HG03060 (cell line): ENCODE measurements around the gene DST.
"Not testable (repeated sequence)": the region's sequence is repeated elsewhere in the genome, so short reads cannot be mapped to it uniquely, and the experiment has no call there.

Experiments used
- ATAC-seq: cut with Tn5 transposase; IDR thresholded peaks from one replicate; pipeline ENCODE4 v1.9.1; 2021; ENCODE audit warnings: low read depth, moderate number of reproducible peaks; ENCODE audit not compliant: unreplicated experiment

The DST gene

DNA sequence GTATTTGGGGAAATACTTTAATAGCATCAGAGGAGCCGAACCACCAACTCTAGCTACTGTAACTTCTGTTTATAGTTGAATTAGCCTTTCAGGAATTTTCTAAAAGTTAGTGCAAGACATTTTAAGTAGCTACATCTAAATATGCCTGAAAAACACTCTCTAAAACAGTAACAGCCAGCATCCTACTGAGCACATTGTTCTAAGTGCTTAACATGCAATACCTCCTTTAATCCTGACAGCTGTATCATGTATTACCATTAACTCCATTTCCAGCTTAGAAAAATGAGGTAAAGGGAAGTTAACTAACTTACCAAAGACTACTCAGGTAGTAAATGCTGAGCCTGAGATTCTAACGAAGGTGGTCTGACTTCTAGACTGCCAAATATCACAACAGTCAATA, 120.7 kb downstream of the DST start:
- no peak for ATAC-seq

DNA sequence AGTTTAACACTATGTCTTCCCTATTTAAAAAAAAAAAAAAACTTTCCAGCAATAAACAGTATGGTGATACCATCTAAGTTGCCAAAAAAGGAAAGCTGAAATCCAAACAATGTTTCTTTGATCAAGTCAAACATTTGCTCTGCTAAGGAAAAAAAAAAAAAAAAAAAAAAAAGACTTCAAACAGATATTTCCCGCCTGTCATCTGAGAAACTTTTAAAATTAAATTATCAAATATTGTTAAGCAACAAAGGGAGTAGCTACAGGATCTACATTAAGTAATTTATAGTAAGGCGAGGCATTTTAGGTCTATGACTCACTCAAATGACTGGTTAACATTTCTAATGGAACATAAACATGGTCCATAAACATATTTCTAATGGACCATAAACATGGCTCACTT, 121.2 kb downstream of the DST start:
- ATAC-seq: no peak

DNA sequence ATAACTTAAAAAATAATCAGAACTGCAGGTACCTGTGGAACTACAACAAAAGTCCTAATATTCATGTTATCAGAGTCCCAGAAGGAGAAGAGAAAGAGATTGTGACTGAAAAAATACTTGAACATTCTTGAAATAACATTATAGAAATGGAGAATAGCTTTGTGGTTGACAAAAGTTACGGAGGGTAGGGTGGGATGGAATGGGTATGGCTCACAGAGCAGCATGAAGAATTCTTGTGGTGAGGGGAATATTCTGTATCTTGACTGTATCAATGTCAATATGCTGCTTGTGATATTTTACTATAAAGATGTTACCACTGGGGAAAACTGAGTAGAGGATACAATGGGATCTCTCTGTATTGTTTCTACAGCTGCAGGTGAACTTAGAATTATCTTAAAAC, 122.5 kb downstream of the DST start:
- ATAC-seq: no peak

DNA sequence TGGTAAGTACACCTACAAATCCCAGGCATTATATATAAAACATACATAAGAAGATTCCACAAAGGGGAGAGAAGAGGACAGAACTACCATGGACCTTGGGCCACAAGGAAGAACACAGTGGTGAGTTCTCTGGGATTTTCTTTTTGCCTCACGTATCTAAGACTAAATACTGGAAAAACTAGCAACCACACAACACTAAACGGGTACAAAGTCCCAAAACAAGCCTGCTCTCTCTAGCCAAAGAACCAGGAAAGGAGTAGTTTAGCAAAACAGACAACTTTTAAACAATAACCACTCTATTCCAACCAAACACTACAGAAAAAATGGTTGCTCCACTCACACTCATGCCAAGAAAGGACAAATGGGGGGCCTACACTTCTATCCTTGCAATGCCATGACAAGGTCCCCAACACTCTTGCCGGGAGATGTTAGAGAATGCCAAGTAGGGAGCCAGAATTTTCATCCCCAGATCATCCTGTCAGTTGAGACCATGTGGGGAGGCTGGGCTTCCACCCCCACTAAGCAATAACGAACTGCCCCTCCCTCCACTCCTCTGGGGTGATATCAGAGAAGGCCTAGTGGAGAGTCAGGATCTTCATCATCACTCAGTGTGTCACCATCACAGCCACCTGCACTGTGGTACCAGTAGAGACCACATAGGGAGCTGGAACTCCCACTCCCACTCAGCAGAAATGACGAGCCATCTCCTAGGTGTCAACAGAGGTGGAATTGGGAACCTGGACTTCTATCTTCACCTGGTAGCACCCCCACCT, 123.5 kb downstream of the DST start:
- no peak for ATAC-seq

DNA sequence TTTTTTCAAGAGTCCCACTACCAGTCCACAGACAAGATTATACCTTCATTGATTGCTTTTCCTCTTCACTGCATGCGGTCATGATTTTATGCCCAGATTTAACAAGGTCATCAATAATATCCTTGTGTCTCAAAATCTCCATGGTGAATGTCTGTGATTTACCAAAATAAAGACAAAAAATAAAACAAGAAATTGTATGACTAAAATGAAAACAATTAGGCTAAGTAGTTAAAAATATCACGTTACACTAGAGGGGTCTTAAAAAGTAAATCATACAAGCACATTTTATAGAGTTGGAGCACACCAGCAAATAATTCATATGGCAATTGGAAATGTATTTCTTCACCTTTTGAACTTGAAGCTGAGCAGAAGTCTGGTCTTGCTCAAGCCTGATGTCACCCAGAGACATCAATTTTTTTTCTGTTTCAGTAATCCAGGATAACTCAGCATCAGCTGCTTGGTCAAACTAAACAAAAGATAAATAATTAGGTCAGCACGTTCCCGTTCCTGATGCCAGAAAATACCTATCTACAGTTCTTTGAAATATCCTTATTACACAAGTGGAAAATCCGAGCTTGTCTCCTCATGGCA, 125.4 kb downstream of the DST start:
- no peak for ATAC-seq

DNA sequence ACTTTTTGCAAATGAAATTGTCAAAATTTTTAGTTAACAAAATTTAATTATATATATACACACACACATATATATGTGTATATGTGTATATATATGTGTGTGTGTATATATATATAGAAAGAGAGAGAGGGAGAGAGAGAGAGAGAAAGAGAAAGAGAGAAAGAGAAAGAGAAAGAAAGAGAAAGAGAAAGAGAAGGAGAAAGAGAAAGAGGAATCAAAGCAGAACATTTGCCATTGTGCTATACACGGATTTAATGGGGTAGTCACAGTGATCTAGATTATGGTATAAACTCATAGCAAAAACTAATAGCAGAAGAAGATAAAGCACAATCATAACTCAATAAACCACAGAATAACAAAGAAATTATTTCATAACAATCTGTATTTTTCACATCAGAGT, 126.7 kb downstream of the DST start:
- no peak for ATAC-seq

DNA sequence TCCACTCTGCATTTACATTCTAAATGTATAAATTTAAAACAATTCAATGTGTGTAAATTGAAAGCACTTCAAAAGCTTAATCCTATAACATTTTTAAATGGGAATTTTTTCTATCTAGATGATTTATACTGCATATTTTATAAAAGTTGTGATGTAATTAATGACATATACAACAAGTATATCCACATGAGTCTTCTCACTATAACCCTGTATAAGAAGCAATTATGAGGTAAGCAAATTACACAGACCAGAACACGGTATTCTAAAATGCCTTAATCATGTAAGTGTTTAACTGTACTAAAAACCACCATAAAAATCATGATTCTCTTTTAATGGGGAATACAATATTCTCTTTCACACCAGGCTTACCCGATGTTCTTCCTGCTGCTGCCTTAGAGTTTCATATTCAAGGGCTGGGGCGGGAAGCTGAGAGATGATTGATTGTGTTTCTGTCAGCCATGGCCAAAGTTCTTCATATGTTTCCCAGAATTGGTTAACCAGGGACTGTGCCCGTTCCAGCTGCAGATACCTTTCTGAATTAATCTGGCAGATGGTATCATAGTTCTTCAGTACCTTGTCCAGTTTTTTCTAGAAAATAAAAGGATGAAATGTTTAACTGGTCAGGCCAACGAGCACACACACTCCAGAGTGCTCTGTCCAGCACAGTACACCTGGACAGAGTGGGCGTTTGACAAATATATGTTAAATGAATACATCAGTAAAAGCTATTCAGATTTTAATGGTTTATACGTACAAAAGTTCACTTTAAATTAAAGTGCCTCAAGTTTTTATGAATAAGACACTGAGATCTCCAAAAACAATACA, 127.4 kb downstream of the DST start:
- ATAC-seq: no peak

DNA sequence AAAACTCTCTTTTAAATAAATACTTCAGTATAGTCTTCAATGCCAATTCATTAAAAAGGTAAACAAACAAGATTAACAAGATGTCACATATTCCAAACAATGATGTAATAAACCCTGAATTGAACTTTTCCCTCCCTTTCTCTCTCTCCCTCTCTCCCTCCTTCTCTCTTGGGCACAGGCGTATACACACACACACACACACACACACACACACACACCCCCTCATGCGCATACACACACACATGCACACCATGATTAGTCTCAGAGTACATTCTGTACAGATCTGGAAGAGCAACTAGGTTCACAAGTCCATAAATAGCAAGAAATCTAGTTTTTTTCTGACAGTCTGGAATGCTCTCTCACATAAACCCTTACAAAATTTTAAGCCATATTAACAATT, 128.3 kb downstream of the DST start:
- no peak for ATAC-seq

DNA sequence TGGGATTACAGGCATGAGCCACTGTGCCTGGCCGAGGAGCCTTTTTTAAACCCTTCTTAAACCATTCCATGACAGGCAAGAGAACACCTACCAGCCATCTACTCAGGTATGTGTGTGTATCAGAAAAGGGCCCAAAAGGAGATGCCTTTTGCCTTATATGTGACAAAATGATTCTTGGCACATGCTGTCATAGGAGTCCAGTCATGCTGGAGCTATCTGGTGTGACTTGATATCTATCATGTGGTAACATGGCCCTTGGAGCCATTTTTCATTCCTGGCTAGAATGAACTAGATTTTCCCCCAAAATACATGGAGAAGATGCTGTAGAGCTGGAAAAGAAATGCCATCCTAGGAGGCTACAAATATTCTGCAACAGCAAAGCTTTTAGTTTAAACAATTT, 129.1 kb downstream of the DST start:
- no peak for ATAC-seq

DNA sequence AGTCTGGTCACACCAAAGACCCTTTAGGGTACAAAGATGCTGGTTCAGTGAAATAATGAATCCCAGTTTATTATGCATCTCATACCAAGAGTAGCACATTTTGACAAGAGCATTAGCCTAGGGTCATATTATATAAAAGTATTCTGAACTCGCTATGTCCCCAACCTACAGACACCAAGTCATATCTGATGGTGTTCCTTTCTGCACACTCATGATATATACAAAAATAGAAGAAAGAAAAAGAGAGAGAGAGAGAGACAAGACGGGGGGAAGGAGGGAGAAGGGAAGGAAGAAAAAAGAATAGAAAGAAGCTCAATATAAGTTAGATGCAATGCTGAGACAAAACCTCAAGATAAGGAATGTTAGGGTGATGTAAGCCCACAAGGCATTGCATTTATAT, 131.1 kb downstream of the DST start:
- ATAC-seq: no peak

DNA sequence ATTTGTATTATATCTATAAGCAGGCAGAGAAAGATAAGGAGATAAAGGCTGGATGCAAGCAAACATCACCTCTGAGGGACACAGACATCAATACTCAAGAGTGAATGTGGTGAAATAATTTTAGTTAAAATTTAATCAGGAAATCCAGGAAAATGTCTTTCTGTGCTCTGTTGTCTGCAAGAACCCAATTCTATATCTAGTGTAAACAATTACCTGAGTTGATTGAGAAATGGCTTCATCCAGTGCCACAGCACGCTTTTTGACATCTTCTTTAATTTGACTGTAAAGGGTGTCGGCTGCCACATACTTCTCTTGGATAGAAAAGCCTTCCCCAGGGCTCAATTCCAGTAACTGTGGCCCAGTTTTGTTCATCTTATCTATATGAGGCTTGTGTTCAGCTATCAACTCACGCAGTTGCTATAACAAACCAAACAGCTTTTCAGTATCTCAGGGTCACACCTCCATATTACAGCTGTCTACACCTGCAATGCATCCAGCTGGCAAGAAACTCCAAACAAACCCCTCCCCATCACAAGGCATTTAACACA, 131.6 kb downstream of the DST start:
- no peak for ATAC-seq

DNA sequence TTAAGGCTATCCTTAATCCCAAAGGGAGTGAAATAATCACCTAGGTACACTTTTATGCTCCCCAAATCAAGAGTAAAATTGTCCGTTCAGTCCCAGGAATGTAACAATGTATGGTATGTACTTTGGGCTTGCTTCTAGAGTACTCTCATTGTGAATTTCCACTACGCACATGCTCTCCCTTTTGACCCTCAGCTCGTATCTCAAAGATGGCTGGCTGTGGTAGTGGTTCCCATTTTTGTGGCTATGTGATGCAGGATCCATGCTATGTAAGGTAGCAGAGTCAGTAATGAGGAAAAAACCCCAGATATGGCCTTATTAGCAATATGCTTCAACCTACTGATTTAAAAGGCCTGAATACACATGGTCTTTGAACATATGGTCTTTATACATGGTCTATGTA, 133.7 kb downstream of the DST start:
- ATAC-seq: no peak

DNA sequence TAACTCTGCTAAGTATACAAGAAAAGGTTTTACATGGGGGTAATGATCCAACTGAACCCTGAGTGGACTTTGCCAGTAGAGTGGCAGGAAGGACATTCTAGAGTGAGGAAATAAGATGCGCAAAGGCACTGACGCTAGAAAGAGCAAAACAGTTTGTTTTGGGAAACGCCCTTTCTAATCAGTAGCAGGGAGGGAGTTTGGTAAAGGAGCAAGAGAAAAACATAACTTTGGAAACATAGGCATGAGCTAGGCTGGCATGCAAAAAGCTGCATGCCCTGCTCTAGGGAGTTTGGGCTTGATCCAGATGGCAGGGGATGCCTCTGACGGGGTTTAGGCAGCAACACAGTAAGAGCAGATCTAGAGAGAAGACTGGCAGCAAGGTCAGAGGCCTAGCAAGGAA, 135.2 kb downstream of the DST start:
- no peak for ATAC-seq

DNA sequence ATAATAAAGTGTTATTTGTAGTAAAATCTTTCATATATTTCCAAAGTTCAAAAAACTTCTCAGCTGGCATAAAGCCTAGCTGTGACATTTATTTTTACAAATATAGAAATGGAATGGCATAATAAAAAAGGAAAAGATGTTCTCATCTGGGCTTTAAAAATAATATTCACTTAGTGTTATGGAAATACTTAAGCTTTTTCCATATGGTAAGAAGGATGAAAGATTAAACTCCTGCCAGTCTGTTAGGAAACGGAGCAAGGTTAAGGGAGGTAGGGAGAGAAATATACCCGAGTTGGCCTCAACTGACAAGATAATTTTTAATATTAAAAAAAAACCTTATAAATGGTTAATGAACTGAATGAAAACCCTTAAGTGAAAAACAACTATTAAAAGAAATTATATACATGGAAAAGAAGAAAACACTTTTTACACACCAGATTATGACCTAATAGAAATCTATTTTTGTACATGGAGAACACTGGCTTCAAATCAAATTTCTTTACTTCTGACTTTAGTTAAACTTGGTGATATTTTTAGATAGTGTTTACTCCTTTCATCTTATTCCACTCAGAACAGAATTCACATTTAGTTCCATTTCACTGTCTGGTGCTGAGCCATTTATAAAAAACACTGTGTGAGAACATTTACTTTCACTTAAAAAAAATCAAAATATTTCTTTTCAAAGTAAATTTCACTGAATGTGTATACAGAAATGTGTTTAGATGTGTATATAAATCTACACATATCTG, 137.0 kb downstream of the DST start:
- ATAC-seq: no peak

DNA sequence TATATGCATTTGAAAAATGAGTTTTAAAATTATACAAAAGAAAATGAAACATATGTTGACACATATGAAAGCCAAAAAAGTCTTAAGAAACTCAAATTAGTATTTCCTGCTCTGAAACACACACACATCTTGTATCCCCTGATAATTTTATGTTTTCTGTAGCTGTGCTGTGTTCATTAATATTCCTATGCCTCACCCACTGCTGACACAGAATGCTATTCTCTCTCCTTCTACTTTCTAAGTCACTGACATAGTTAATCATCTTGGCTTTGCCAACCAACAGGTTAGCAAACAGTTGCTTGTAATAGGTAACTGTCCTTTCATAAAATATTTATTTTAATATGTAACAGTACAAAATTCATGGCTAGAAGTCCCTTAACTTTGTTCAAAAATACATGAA, 140.7 kb downstream of the DST start:
- no peak for ATAC-seq

DNA sequence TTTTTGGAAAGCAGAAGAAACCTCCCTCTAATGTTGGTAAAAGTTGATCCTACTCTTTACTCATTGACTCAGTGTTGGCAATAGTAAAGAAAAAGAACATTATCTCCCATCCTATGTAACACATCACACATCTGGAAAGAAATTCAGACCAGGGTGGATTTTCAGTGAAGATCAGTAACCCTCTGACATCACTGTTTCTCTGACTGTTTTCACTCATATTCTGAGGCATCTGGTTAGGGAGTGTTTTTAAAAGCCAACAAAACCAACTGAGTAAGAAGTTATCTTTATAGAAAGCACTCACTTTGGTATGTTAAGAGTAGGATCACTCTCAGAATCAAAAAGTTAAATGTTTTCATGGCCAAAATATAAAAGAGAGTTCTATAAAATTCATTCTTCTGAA, 143.6 kb downstream of the DST start:
- ATAC-seq: no peak

DNA sequence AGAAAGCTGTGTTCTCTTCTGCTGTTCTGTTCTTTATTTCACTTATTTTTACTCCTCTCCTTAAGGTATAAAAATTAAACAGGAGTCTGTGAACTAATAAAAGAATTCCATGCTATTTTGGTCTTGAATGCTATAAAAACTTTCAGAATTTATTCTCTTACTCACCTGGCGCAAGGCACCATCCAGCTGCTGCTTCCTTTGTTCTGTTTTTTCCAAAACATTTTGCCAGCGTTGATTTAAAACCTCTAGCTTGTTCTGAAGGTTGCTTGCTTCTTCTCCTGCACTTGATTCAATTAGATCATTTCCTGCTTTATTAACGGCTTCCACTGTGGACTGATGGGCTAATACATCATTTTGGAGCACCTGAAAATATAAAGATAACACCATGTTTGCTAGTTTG, 145.0 kb downstream of the DST start:
- no peak for ATAC-seq

DNA sequence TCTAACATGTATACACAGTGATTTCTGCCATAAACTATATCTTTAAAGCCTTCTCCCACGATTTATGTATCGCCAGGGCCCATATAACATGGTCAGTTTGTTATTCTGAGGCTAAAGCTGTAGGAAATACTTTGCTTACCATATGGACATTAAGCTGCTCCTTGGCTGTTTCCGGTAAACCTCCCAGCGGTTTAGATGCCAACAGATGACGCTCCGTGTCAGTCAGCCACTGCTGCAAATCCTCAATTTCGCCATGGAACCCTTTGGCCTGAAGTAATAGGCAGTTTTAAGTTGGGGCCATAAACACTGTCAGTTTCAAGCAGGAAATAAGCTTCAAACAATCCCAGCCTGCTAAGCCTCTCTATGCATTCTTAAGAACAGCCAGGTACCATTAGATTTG, 145.4 kb downstream of the DST start:
- ATAC-seq: no peak

DNA sequence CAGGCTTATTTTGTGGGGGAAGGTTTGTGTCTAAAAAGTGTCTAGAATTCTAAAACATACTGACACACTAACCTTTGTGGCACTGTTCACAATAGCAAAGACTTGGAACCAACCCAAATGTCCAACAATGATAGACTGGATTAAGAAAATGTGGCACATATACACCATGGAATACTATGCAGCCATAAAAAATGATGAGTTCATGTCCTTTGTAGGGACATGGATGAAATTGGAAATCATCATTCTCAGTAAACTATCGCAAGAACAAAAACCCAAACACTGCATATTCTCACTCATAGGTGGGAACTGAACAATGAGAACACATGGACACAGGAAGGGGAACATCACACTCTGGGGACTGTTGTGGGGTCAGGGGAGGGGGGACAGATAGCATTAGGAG, 146.0 kb downstream of the DST start:
- not testable (repeated sequence) for ATAC-seq

DNA sequence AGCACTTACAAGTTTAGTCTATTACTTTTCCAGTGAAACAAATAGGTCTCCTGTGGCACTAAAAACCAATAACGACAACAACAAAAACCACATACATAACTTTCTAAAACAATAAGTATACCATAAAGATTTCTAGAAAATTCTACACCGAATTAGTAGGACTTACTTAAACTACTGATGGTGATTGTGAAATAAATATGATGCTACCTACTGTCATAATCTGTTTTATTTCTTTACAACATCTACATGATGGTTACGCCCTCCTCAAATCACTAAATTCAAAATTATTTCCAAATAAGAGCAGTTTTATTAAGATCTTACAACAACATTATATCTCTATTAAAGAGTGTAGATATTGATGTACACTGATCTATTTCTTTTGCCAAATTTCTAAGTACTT, 147.0 kb downstream of the DST start:
- ATAC-seq: no peak
